ENCODE measurements around the gene ZNF662. TPM values are rescaled to one million over a fixed set of nuclear protein-coding genes. Genes with fewer than 3 reads are reported as not detected.

ZNF662 gene
- total and polyA plus RNA-seq, 9 of the 15 experiments (the other 6 are each of a cell fraction or from before 2014, with no cell fraction given) = 0.07 to 0.55 (median 0.27) TPM

DNA sequence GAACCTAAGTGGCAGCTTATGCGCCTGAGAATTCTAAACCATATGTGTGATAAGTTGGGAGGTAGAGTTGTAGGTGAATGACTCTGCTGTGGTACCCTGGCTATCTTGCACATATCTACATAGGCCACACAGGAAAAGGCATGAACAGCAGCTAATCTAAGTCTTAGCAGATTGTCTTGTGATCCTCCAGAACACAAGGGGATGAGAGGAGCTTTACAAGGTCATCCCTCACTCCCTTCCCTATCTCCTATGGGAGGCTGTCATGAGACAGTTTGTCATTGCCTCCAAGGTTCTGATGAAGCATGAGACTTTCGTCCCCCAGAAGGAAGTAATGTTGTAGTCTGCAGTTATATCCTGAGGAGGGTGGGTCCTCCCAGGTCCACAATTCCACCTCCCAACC is 3.7 kb upstream of the ZNF662 start (continued):
- TF ChIP-seq KDM1A (IDR thresholded peaks at IDR 0.05) (peak in 1 of 2 experiments; percentile 17; a peak in 1 of 4 replicates), ARID1B (IDR thresholded peaks at IDR 0.05) (peak; percentile 79), MECOM (CRISPR knock-in tag; IDR thresholded peaks at IDR 0.05) (peak; percentile 97), CREM (IDR thresholded peaks at IDR 0.05; ENCODE audit: low read depth) (no peak), RBM22 (IDR thresholded peaks at IDR 0.05; ENCODE audit: low read depth, low read length, poor library complexity, severe bottlenecking) (no peak), ZNF174 (CRISPR knock-in tag; IDR thresholded peaks at IDR 0.05) (no peak), LEF1 (IDR thresholded peaks at IDR 0.05) (no peak), MEF2D (tag; conservative IDR thresholded peaks at IDR 0.05; ENCODE audit: low read depth) (no peak), ZNF134 (CRISPR knock-in tag; conservative IDR thresholded peaks at IDR 0.05) (peak; percentile 44; the same call in 1 of the 2 replicates), ZNF239 (CRISPR knock-in tag; IDR thresholded peaks at IDR 0.05) (peak; percentile 99), JUND (IDR thresholded peaks at IDR 0.05; ENCODE audit: borderline replicate concordance, low read depth, low read length) (peak; percentile 54; the same call in 1 of the 2 replicates), JUND (tag; IDR thresholded peaks at IDR 0.05; ENCODE audit: borderline replicate concordance, low read depth, low read length) (peak; percentile 47; the same call in 1 of the 3 replicates), ZNF79 (CRISPR knock-in tag; IDR thresholded peaks at IDR 0.05; ENCODE audit: low read depth) (no peak), ERF (CRISPR knock-in tag; IDR thresholded peaks at IDR 0.05) (no peak), ZBTB17 (CRISPR knock-in tag; IDR thresholded peaks at IDR 0.05) (peak; percentile 56; the same call in 1 of the 2 replicates), ZC3H4 (CRISPR knock-in tag; IDR thresholded peaks at IDR 0.05; ENCODE audit: borderline replicate concordance) (no peak), ZNF282 (CRISPR knock-in tag; IDR thresholded peaks at IDR 0.05) (no peak), TCFL5 (CRISPR knock-in tag; conservative IDR thresholded peaks at IDR 0.05) (no peak), ZNF586 (CRISPR knock-in tag; conservative IDR thresholded peaks at IDR 0.05) (no peak), SOX6 (IDR thresholded peaks at IDR 0.05) (peak; percentile 72), ETV6 (IDR thresholded peaks at IDR 0.05; ENCODE audit: borderline replicate concordance in 1 of 2, low read depth in 2 of 2, low read length in 1 of 2) (no peak), ETV6 (CRISPR knock-in tag; IDR thresholded peaks at IDR 0.05; ENCODE audit: borderline replicate concordance) (no peak), ZNF224 (CRISPR knock-in tag; IDR thresholded peaks at IDR 0.05) (no peak), SMAD3 (CRISPR knock-in tag; conservative IDR thresholded peaks at IDR 0.05) (0 out of 2 replicates have a peak, but pooled peaks have one; percentile 59), ZNF668 (CRISPR knock-in tag; IDR thresholded peaks at IDR 0.05) (no peak), SIN3A (IDR thresholded peaks at IDR 0.05; ENCODE audit: borderline replicate concordance in 2 of 2, control insufficient read depth in 1 of 2, low read depth in 2 of 2, low read length in 2 of 2) (no peak), ZC3H11A (IDR thresholded peaks at IDR 0.05; ENCODE audit: low read depth, low read length) (no peak), ZNF584 (CRISPR knock-in tag; IDR thresholded peaks at IDR 0.05; ENCODE audit: low read depth) (0 out of 2 replicates have a peak, but pooled peaks have one; percentile 72)
- TF ChIP-seq, protein P1, sequence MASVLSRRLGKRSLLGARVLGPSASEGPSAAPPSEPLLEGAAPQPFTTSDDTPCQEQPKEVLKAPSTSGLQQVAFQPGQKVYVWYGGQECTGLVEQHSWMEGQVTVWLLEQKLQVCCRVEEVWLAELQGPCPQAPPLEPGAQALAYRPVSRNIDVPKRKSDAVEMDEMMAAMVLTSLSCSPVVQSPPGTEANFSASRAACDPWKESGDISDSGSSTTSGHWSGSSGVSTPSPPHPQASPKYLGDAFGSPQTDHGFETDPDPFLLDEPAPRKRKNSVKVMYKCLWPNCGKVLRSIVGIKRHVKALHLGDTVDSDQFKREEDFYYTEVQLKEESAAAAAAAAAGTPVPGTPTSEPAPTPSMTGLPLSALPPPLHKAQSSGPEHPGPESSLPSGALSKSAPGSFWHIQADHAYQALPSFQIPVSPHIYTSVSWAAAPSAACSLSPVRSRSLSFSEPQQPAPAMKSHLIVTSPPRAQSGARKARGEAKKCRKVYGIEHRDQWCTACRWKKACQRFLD (CRISPR knock-in tag; IDR thresholded peaks at IDR 0.05) = 0 out of 2 replicates have a peak, but pooled peaks have one; percentile 64
- TF ChIP-seq, protein P2, sequence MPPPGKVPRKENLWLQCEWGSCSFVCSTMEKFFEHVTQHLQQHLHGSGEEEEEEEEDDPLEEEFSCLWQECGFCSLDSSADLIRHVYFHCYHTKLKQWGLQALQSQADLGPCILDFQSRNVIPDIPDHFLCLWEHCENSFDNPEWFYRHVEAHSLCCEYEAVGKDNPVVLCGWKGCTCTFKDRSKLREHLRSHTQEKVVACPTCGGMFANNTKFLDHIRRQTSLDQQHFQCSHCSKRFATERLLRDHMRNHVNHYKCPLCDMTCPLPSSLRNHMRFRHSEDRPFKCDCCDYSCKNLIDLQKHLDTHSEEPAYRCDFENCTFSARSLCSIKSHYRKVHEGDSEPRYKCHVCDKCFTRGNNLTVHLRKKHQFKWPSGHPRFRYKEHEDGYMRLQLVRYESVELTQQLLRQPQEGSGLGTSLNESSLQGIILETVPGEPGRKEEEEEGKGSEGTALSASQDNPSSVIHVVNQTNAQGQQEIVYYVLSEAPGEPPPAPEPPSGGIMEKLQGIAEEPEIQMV (tag; conservative IDR thresholded peaks at IDR 0.05; ENCODE audit: low read depth) = no peak

Data from K562 (cell line).